PC-3 (cell line): ENCODE measurements around the gene ATXN7L3. TPM values are rescaled to one million over a fixed set of nuclear protein-coding genes. Genes with fewer than 3 reads are reported as not detected.

Source experiments
- ATAC-seq: fragments of 200-7000 bp; cut with Tn5 transposase; 2 replicates; pipeline ENCODE4 v1.9.1; 2020; ENCODE audit warnings: mild to moderate bottlenecking, moderate library complexity
- BruUV-seq: library from RNA; stranded (reverse); fragments of 400-500 nt; replicated peaks from 2 replicates; lab custom pipeline; 2021; lab: Mats Ljungman, UMichigan
- CTCF ChIA-PET: fragments of 300-600 bp; sonication (Branson Sonifier 250); formaldehyde crosslinking; loops from one replicate; lab custom pipeline; 2022; ENCODE audit warnings: antibody characterized with exemption; lab: Charles Lee
- POLR2A ChIA-PET: fragments of 300-600 bp; sonication (Branson Sonifier 250); formaldehyde crosslinking; loops from one replicate; lab custom pipeline; 2022; ENCODE audit warnings: antibody characterized with exemption; ENCODE audit not compliant: unreplicated experiment; lab: Charles Lee
- DNase-seq: peaks from one replicate; pipeline ENCODE4 v3.0.0-alpha.2; 2015
- H2AFZ ChIP-seq: fragments of 300-600 bp; sonication (generic); 2 replicates; pipeline ENCODE4 v1.6.0; 2016; ENCODE audit warnings: antibody characterized with exemption, low read length
- H3F3A ChIP-seq: fragments of 300-600 bp; sonication (generic); one replicate; pipeline ENCODE4 v1.6.0; 2017; ENCODE audit warnings: antibody characterized with exemption, low read length, control low read depth, mild to moderate bottlenecking; ENCODE audit not compliant: unreplicated experiment
- H3K27ac ChIP-seq: fragments of 300-600 bp; sonication (generic); 2 replicates; pipeline ENCODE4 v1.5.1; 2016; ENCODE audit warnings: mild to moderate bottlenecking, low read length
- H3K27me3 ChIP-seq: fragments of 300-600 bp; sonication (generic); 2 replicates; pipeline ENCODE4 v1.6.1; 2016; ENCODE audit warnings: low read length, mixed read lengths
- H3K36me3 ChIP-seq: fragments of 300-600 bp; sonication (generic); 2 replicates; pipeline ENCODE4 v1.6.1; 2016; ENCODE audit warnings: low read depth, mixed run types, low read length, mixed read lengths
- H3K4me1 ChIP-seq: fragments of 300-600 bp; sonication (generic); 2 replicates; pipeline ENCODE4 v1.5.1; 2016; ENCODE audit warnings: low read length; ENCODE audit not compliant: insufficient read depth
- H3K4me2 ChIP-seq: fragments of 300-600 bp; sonication (generic); 2 replicates; pipeline ENCODE4 v1.6.0; 2016; ENCODE audit warnings: low read length
- H3K4me3 ChIP-seq: fragments of 300-600 bp; sonication (generic); 2 replicates; pipeline ENCODE4 v1.5.1; 2016; ENCODE audit warnings: mild to moderate bottlenecking, low read length, mixed read lengths
- H3K79me2 ChIP-seq: fragments of 300-600 bp; sonication (generic); 2 replicates; pipeline ENCODE4 v1.6.1; 2017; ENCODE audit warnings: low read length, mixed read lengths
- H3K9ac ChIP-seq: fragments of 300-600 bp; sonication (generic); 2 replicates; pipeline ENCODE4 v1.6.0; 2016; ENCODE audit warnings: mild to moderate bottlenecking, low read length
- H3K9me2 ChIP-seq: fragments of 300-600 bp; sonication (generic); replicated peaks from 2 replicates; pipeline ENCODE4 v1.6.1; 2016; ENCODE audit warnings: mixed run types, low read length, mixed read lengths
- H3K9me3 ChIP-seq: fragments of 300-600 bp; sonication (generic); 2 replicates; pipeline ENCODE4 v1.6.1; 2016; ENCODE audit warnings: low read length, mixed read lengths
- H4K20me1 ChIP-seq: fragments of 300-600 bp; sonication (generic); 2 replicates; pipeline ENCODE4 v1.6.1; 2016; ENCODE audit warnings: low read length, mixed read lengths
- CTCF ChIP-seq: fragments of 300-600 bp; sonication (generic); conservative IDR thresholded peaks from 2 replicates; pipeline ENCODE4 v1.5.1; 2017; ENCODE audit warnings: antibody characterized with exemption, low read depth, mild to moderate bottlenecking, low read length
- EZH2 ChIP-seq: fragments of 300-600 bp; sonication (generic); IDR thresholded peaks from one replicate; pipeline ENCODE4 v1.6.1; 2017; ENCODE audit warnings: antibody characterized with exemption, mild to moderate bottlenecking, low read length; ENCODE audit not compliant: unreplicated experiment
- EZH2phosphoT487 ChIP-seq: fragments of 300-600 bp; sonication (generic); IDR thresholded peaks from 2 replicates; pipeline ENCODE4 v1.6.1; 2018; ENCODE audit warnings: mild to moderate bottlenecking, antibody characterized with exemption, low read length, borderline replicate concordance
- intact Hi-C: fragments of 100-400 bp; cut with micrococcal nuclease; formaldehyde crosslinking; loops from 2 replicates; pipeline ENCODE4 v1.9.0; 2023
- total RNA-seq: library from RNA; depleted of rRNA; stranded (reverse); fragments of >200 nt; gene quantifications from 2 replicates; pipeline ENCODE4 v1.2.3, GENCODE V29; 2014

Gene ATXN7L3
- total RNA-seq, 1 experiment from 2014 or later: 73.9 TPM

GRCh38 chr17:44183024-44183423 is 16.7 kb downstream of the ATXN7L3 start:
- Histone ChIP-seq H3K79me2 (peaks cover 58% of the 10 kb centered on the region), H2AFZ (no peak overlapping the region), H3K9ac (no peak overlapping the region), H3K27ac (no peak overlapping the region), H3K27me3 (no peaks in the 10 kb centered on the region), H3K4me3 (no peak overlapping the region), H3K9me3 (no peaks in the 10 kb centered on the region), H3K36me3 (peaks cover 18% of the 10 kb centered on the region; the same call in 1 of the 2 replicates), H3F3A (no peaks in the 10 kb centered on the region), H4K20me1 (no peaks in the 10 kb centered on the region), H3K4me2 (no peak overlapping the region), H3K4me1 (peaks cover 14% of the 10 kb centered on the region), H3K9me2 (no peaks in the 10 kb centered on the region)
- ATAC-seq (no peak), DNase-seq (no peak)
- intact Hi-C loops: loop anchor here (10.0 kb wide), 1 partner anchor 108 kb away; the partner anchor contains the start of gene G6PC3
- BruUV-seq: no TSS peak
- TF ChIP-seq CTCF (no peak), EZH2phosphoT487 (no peak), EZH2 (no peak)
- ChIA-PET POLR2A (interaction anchor here (0.5 kb wide), 1 partner anchor 35 kb away, joined by 4 read pairs; no protein-coding TSS in a partner anchor), CTCF (no interaction called here)

DNA sequence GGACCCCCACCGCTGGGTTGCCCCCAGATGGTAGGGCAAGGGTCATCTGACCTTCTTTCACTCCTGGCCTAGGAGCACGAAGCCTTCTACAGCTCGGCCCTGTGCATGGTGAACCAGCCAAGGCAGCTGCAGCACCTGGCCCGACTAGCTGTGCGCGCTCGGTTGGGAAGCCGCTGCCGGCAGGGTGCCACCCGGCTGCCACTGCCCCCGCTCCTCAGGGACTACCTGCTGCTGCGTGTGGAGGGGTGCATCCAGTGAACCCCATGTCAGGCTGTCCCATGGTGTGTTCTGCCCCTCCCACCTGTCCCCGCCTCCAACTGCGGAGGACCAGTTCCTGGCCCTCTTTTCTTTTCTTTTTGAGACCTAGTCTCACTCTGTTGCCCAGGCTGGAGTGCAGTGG is 21.6 kb downstream of the ATXN7L3 start:
- Histone ChIP-seq H3K36me3 (peaks cover 23% of the 10 kb centered on the region; the same call in 1 of the 2 replicates), H3K27me3 (no peaks in the 10 kb centered on the region), H3K4me1 (no peaks in the 10 kb centered on the region), H3K9ac (no peak overlapping the region), H3K4me3 (no peak overlapping the region), H3K27ac (no peak overlapping the region), H3K9me2 (no peaks in the 10 kb centered on the region), H3K9me3 (no peaks in the 10 kb centered on the region), H3K4me2 (no peak overlapping the region), H3K79me2 (peaks cover 16% of the 10 kb centered on the region), H2AFZ (no peak overlapping the region), H3F3A (no peaks in the 10 kb centered on the region), H4K20me1 (no peaks in the 10 kb centered on the region)
- no peak for TF ChIP-seq CTCF
- no peak for TF ChIP-seq EZH2phosphoT487
- no peak for TF ChIP-seq EZH2
- ChIA-PET CTCF (no interaction called here), POLR2A (no interaction called here)
- no peak for DNase-seq
- intact Hi-C loops: no loop called here
- no TSS peak for BruUV-seq
- ATAC-seq: no peak

GRCh38 chr17:44177640-44178039 is 22.0 kb downstream of the ATXN7L3 start:
- H3K79me2 ChIP-seq: peaks cover 11% of the 10 kb centered on the region
- ChIA-PET CTCF (no interaction called here), POLR2A (no interaction called here)
- DNase-seq: no peak
- no peaks in the 10 kb centered on the region for H3K9me3 ChIP-seq
- H3F3A ChIP-seq: no peaks in the 10 kb centered on the region
- H3K36me3 ChIP-seq: peaks cover 19% of the 10 kb centered on the region; the same call in 1 of the 2 replicates
- H3K9ac ChIP-seq: no peak overlapping the region
- H3K4me1 ChIP-seq: no peaks in the 10 kb centered on the region
- H3K4me2 ChIP-seq: no peak overlapping the region
- no peaks in the 10 kb centered on the region for H3K9me2 ChIP-seq
- H2AFZ ChIP-seq: no peak overlapping the region
- H4K20me1 ChIP-seq: no peaks in the 10 kb centered on the region
- no TSS peak for BruUV-seq
- H3K27ac ChIP-seq: no peak overlapping the region
- TF ChIP-seq EZH2 (no peak), EZH2phosphoT487 (no peak), CTCF (no peak)
- ATAC-seq: no peak
- H3K4me3 ChIP-seq: no peak overlapping the region
- intact Hi-C loops: no loop called here
- H3K27me3 ChIP-seq: no peaks in the 10 kb centered on the region
